ENCODE results near the gene NEDD1. TPM values are rescaled to one million over a fixed set of nuclear protein-coding genes. Genes with fewer than 3 reads are reported as not detected.

Gene NEDD1
- total RNA-seq, 1 donor from 2014 or later: 31.7 TPM

DNA sequence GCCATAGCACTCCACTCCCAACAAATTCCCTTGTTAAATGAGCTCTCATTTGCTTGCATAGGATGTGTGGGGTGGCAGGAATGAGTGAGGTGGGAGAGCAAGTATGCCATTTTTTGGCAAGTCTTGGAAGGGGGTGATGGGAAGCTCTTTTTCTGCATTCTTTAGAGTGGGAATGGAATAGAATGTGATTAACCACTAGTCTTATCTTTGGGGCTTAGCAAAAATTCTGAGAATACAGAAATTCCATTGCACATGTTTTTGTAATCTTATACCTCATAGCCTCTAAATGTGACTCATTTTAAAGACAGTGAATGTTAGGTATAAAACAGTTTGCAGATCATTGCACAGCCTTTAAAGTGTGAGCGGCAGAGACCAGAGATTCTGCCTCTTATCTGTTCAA is 28.4 kb upstream of the NEDD1 start:
- Mint-ChIP-seq H3K27me3 (peaks cover 9% of the 10 kb centered on the region), H3K4me1 (ENCODE audit: unreplicated experiment) (no peaks in the 10 kb centered on the region), H3K9me3 (no peaks in the 10 kb centered on the region), H3K4me3 (no peak overlapping the region), H3K27ac (no peak overlapping the region), H3K36me3 (no peaks in the 10 kb centered on the region)
- TF ChIP-seq, protein P1, sequence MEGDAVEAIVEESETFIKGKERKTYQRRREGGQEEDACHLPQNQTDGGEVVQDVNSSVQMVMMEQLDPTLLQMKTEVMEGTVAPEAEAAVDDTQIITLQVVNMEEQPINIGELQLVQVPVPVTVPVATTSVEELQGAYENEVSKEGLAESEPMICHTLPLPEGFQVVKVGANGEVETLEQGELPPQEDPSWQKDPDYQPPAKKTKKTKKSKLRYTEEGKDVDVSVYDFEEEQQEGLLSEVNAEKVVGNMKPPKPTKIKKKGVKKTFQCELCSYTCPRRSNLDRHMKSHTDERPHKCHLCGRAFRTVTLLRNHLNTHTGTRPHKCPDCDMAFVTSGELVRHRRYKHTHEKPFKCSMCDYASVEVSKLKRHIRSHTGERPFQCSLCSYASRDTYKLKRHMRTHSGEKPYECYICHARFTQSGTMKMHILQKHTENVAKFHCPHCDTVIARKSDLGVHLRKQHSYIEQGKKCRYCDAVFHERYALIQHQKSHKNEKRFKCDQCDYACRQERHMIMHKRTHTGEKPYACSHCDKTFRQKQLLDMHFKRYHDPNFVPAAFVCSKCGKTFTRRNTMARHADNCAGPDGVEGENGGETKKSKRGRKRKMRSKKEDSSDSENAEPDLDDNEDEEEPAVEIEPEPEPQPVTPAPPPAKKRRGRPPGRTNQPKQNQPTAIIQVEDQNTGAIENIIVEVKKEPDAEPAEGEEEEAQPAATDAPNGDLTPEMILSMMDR (conservative IDR thresholded peaks at IDR 0.05): no peak
- DNase-seq (ENCODE audit: extremely low spot score, unreplicated experiment): no peak

DNA sequence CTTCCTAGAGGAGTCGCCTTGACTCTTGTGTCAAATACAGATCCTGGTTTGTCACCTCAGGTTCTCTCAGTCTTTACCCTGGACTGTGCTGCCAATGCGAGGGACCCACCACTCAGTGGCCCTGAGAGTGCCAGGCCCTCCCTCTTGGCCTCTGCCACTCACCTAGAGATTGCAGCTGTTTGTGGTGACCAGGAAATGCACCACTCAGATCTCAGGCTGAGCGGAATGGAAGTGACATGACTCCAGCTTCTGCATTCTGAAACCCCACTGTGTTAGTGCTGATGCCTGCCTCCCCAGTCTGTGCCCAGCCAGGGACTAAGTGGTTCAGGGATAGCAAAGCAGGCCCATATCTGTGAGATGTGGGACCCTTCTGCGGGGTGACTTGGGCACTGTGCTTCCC is 27.8 kb upstream of the NEDD1 start:
- H3K27ac Mint-ChIP-seq: no peak overlapping the region
- H3K27me3 Mint-ChIP-seq: peaks cover 9% of the 10 kb centered on the region

DNA sequence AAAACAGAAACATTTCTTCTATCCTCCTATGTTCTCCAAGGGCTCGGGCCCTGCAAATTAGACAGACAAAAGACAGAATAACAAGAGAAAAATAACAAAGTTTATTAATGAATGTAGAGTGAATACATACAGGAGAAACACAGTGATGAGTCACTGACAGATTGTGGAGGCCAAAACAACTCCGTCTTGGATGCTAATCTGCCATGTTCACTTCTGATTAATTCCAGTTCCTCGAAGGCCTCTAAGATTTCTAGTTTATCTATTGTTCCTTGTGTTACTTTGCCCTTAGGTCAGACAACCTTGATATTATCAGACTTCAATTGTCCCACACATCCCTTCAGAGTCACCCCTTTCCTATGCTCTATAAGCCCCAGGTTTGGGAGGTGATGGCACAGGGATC is 26.8 kb upstream of the NEDD1 start:
- Mint-ChIP-seq H3K27me3 (peaks cover 9% of the 10 kb centered on the region), H3K4me3 (no peak overlapping the region), H3K27ac (no peak overlapping the region), H3K4me1 (ENCODE audit: unreplicated experiment) (no peaks in the 10 kb centered on the region), H3K9me3 (no peaks in the 10 kb centered on the region), H3K36me3 (no peaks in the 10 kb centered on the region)
- no peak for DNase-seq (ENCODE audit: extremely low spot score, unreplicated experiment)
- TF ChIP-seq, protein P1 (conservative IDR thresholded peaks at IDR 0.05): no peak

More for the DNA sequence above, 27.8 kb upstream of the NEDD1 start:
- Mint-ChIP-seq H3K36me3 (no peaks in the 10 kb centered on the region), H3K4me1 (ENCODE audit: unreplicated experiment) (no peaks in the 10 kb centered on the region), H3K9me3 (no peaks in the 10 kb centered on the region), H3K4me3 (no peak overlapping the region)
- TF ChIP-seq, protein P1 (conservative IDR thresholded peaks at IDR 0.05): no peak
- DNase-seq (ENCODE audit: extremely low spot score, unreplicated experiment): no peak

DNA sequence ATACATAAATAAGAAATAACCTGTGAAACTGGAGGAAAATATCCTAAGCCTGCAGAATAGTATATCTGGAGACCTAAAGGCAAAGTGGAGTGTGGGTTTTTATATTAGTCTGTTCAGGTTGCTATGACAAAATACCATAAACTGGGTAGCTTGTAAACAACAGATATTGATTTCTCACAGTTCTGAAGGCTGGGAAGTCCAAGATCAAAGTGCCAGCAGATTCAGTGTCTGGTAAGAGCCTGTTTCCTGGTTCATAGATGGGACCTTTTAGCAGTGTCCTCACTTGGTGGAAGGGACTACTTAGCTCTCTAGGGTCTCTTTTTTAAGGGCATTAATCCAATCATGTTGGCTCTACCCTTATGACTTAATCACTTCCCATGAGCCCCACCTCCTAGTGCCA is 25.4 kb upstream of the NEDD1 start:
- peaks cover 6% of the 10 kb centered on the region for H3K27me3 Mint-ChIP-seq
- no peak overlapping the region for H3K27ac Mint-ChIP-seq
- H3K9me3 Mint-ChIP-seq: no peaks in the 10 kb centered on the region
- no peak overlapping the region for H3K4me3 Mint-ChIP-seq
- TF ChIP-seq, protein P1 (conservative IDR thresholded peaks at IDR 0.05): no peak
- DNase-seq (ENCODE audit: extremely low spot score, unreplicated experiment): no peak
- H3K4me1 Mint-ChIP-seq (ENCODE audit: unreplicated experiment): no peaks in the 10 kb centered on the region
- H3K36me3 Mint-ChIP-seq: no peaks in the 10 kb centered on the region

DNA sequence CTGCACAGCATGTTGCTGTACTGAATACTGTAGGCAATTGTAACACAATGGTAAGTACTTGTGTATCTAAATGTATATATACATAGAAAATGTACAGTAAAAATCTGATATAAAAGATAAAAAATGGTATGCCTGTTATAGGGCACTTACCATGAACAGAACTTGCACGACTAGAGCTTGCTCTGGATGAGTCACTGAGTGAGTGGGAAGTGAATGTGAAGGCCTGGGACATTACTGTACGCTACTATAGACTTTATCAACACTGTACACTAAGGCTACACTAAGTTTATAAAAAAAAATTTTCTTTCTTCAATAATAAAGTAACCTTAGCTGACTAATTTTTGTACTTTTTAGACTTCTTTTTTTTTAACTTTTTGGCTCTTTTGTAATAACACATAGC is 24.2 kb upstream of the NEDD1 start:
- Mint-ChIP-seq H3K27me3 (no peaks in the 10 kb centered on the region), H3K36me3 (no peaks in the 10 kb centered on the region), H3K4me3 (no peak overlapping the region), H3K4me1 (ENCODE audit: unreplicated experiment) (no peaks in the 10 kb centered on the region), H3K27ac (no peak overlapping the region), H3K9me3 (no peaks in the 10 kb centered on the region)
- no peak for DNase-seq (ENCODE audit: extremely low spot score, unreplicated experiment)
- TF ChIP-seq, protein P1 (conservative IDR thresholded peaks at IDR 0.05): no peak

DNA sequence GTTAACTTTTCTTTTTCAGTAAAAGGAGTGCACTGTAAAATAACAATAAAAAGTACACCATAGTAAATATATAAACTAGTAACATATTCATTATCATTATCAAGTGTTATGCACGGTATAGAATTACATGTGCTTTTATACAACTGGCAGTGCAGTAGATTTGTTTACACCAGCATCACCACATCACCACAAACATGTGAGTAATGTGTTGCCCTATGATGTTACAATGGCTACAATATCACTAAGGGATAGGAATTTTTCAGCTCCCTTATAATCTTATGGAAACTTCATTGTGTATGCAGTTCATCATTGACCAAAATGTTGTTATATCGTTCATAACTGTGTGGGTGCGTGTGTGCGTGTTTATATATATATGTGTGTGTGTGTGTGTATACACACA is 23.5 kb upstream of the NEDD1 start:
- Mint-ChIP-seq H3K9me3 (no peaks in the 10 kb centered on the region), H3K4me3 (no peak overlapping the region), H3K4me1 (ENCODE audit: unreplicated experiment) (no peaks in the 10 kb centered on the region), H3K36me3 (no peaks in the 10 kb centered on the region), H3K27ac (no peak overlapping the region), H3K27me3 (no peaks in the 10 kb centered on the region)
- no peak for DNase-seq (ENCODE audit: extremely low spot score, unreplicated experiment)
- TF ChIP-seq, protein P1 (conservative IDR thresholded peaks at IDR 0.05): no peak

Measured in type B pancreatic cell (in vitro differentiated cells).